ENCODE data around the gene CDH13.

- TF ChIP-seq CTCF (IDR thresholded peaks at IDR 0.05; ENCODE audit: insufficient read depth, low read length) (no peak), GABPA (IDR thresholded peaks at IDR 0.05; ENCODE audit: low read depth) (no peak), POLR2AphosphoS5 (IDR thresholded peaks at IDR 0.05; ENCODE audit: low read depth) (no peak), SPI1 (IDR thresholded peaks at IDR 0.05; ENCODE audit: borderline replicate concordance, low read depth) (no peak)
- TF ChIP-seq, protein P1, sequence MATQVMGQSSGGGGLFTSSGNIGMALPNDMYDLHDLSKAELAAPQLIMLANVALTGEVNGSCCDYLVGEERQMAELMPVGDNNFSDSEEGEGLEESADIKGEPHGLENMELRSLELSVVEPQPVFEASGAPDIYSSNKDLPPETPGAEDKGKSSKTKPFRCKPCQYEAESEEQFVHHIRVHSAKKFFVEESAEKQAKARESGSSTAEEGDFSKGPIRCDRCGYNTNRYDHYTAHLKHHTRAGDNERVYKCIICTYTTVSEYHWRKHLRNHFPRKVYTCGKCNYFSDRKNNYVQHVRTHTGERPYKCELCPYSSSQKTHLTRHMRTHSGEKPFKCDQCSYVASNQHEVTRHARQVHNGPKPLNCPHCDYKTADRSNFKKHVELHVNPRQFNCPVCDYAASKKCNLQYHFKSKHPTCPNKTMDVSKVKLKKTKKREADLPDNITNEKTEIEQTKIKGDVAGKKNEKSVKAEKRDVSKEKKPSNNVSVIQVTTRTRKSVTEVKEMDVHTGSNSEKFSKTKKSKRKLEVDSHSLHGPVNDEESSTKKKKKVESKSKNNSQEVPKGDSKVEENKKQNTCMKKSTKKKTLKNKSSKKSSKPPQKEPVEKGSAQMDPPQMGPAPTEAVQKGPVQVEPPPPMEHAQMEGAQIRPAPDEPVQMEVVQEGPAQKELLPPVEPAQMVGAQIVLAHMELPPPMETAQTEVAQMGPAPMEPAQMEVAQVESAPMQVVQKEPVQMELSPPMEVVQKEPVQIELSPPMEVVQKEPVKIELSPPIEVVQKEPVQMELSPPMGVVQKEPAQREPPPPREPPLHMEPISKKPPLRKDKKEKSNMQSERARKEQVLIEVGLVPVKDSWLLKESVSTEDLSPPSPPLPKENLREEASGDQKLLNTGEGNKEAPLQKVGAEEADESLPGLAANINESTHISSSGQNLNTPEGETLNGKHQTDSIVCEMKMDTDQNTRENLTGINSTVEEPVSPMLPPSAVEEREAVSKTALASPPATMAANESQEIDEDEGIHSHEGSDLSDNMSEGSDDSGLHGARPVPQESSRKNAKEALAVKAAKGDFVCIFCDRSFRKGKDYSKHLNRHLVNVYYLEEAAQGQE (IDR thresholded peaks at IDR 0.05; ENCODE audit: insufficient replicate concordance, low read depth): no peak
Measured at GRCh38 chr16:82655720-82656490, 29.1 kb downstream of the CDH13 start.
